Measurements from ENCODE around the gene SPACA9.

SPACA9 gene

DNA sequence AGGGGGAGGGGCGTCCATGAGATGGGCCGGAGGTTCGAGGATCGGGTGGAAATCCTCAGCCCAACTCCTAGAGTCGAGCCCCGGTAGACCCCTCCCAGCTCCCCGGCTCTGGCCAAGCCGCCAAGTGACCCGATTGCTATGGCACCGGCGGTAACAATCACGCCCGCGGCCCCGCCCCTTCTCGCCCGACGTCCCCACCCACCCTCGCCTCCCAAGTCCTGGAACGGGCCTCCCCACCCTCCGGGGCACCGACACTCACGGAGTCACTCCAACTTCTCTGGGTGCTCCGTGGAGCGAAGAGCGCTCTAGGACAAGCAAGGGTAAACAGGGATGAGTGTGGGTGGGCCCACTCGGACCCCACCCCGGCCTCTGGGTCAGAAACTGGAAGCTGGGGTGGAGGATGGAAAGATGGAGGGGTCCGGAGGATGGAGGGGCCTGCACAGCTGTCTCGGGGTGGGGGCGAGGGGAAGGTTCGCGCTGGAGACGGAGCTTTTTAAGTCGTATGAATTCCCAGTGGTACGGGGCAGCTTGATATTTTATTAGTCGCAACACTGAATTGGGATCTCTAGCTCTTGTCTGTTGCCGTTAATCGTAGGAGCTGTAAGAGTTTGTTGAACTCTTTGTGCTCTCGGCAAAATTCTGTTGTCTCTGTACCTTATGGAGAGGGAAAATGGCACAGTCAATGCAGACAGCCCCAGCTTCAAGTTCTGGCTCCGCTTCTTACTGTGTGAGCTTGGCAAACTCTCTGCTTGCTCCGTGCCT, at the start of gene SPACA9:
SPACA9 (plus strand) TSS at position 204 of the 762 bp plus-strand sequence. CDS start 5,050 bp downstream, outside the sequence.
- peak; percentile 78 for DNase-seq (ENCODE audit: low spot score)

DNA sequence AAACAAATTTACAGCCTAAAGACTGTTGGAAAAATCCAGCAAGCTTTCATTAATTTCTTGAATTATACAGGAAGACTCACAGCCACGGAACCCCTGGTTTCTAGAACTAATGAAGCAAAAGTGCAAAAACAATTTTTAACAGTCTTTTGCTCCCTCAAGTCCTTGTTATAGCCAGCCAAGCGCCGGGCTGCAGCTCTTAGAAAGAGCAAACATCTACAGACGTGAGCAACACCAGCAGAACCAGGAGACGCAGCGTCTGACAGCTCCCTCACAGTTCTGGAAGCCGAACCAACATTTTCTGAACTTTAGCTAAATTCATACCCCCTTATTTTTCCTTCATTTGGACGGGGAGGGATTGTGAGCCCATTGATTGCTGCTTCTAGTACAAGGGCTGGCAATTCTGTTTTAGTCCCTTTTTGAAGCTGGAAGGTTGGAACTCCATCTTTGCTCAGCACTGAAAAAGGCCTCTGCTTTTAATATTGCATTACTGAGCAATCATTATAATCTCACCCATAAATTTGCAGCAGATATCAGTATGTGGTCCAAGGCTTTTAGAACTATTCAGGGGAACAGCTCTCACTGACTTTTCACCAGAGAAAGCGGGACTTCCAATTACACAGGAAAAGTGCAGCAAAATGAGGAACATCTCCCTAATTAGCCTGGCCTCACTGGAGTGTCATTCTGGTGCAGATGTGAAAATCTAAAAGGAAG, 46.4 kb upstream of the SPACA9 start:
- DNase-seq (ENCODE audit: low spot score): no peak

DNA sequence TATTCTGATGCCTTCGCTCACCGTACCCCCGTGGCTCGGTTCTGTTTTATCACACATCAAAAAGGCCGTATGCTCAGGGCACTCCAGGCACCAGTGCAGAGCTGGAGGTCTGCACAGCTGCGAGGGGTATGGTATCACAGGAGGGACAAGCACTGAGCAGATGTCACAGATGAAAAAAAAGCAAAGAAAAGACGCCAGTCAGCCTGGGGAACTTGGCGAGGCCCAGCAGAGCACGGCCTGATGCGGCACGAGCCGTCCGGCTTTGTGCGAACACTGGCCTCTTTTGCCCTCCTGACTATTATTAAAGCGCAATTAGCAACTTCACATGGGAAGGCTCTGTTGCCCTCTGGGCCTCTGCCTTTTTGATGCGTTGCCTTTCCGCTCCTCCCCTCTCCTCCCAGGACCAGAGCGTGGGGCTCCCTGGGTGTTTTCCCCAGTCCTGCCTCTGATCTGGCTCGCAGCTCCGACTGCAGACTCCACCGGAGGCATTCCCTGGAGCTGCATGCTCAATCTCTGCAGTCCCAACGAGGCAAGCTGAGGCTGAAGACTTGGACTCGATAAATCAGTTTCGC, 45.1 kb upstream of the SPACA9 start:
- no peak for DNase-seq (ENCODE audit: low spot score)

DNA sequence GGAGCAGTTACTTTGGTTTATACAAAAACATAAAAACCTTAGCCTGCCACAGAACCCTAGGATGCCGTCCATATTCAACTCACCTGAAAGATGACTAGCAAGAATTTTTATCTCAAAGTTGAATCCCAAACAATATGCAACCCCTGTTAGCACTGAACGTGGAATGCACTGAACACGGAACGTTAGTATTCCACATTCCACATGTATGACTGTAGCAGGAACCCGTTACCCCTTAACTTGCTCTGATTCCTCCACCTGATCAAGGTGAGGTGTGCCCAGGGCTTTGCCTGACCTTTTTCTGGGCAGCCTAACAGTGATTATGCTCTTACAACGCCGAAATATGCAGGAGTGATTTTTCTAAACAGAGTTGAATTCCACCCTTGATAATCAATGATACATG, 44.4 kb upstream of the SPACA9 start:
- no peak for DNase-seq (ENCODE audit: low spot score)

DNA sequence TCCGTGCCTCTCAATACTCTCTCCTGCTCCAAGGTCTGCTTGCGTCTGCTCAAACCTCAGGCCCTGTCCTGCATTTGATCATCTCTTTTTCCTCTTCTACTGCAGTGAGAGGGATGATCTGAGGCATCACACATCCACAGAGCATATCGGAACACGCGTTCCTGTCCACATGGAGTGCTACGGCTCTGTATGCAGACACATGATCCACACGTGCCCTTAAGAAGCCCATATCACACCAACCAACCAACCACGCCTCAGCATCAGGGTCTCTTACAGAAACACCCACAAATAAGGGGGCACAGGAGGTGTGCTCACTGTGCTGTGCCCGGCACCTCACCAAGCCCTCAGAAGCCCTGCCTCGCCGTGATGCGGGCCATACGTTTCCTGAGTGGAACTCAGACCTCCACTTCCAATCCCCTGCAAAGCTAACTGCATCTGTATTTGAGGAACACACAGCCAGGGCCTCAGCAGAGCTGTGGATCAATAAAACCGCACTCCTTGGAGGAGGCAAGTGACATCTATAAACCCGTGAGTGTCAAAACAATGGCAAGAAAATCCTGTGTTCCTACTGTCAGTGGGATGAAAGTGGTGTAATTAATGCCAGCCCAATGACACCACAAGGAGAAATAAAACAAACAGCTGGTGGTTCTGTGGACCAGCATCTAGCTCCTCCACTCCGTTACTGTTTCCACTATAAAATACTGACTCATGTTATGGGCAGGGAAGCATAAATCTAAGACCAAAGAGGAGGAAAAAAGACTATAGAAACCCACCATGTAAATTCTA, 41.0 kb upstream of the SPACA9 start:
- no peak for DNase-seq (ENCODE audit: low spot score)

DNA sequence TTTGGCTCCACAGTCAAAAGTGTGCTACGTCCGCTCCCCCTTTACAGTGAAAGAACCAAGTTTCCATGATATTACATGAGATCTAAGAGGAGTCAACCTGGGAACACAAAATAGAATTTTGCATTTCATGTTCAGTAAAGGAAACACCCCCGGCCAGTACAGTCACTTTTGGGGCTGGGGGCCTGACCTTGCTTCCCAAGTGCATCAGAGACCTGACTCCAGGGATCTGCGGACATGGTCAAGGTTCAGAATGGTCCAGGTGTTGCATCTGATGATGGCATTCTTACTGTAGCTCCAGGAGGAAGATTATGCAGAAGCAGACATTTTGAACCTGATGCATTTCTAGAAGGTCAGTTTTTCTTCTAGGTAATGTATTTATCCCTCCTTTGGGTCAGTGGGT, 40.4 kb upstream of the SPACA9 start:
- no peak for DNase-seq (ENCODE audit: low spot score)

DNA sequence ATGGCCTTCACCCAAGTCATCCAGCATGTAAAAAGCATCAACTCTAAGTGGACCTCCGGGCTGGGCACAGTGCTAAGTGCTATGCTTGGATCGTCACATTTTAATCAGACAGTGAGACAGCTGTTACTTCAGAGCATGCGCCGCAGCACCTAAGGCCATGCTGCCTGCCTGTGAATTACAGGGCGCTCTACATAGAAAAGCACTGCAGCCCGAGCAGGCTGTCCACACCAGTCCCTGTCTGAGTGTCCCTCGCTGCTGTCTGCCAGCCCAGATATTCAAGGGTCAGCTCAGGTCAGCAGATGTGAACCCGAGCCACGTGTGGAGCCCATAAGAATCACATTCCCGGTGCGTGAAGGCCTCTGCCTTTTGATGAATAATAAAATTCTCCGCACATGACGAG, 37.7 kb upstream of the SPACA9 start:
- no peak for DNase-seq (ENCODE audit: low spot score)

DNA sequence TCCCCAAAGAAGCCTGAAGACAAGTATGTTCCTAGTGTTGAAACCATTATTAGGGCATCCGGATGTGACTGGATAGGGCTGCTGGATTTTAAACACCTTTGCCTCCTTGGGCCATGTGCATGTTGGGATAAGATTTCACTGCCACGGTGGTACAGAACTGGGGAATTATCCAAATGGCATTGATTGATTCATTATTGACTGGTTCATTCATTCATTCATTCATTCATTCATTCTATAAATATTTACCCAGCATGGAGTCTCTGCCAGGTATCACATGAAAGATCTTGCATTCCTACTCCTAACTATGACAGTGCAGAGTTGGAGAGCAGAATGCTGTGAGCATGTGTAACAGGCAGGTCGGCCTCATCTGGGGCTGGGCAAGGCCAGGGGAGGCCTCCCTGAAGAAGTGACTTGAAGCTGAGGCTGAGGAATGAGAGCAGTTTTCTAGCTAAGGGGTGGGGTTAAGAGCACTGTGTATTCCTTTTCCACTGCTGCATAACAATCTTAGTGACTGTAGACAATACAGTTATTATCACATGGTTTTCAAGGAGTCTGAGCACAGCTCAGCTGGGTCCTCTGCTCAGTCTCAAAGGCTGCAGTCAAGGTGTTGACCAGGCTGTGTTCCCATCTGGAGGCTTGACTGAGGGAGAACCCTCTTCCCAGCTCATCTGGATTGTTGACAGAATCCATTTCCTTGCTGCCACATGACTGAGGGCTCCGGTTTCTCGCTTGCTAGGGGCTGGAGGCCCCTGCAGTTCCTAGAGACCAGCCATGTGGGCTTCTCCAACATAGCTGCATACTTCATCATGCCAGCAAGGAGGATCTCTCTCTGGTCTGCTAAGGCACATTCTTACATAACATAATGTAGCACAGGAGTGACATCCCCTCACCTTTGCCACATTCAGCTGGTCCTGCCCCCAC, 36.3 kb upstream of the SPACA9 start:
- DNase-seq (ENCODE audit: low spot score): no peak

DNA sequence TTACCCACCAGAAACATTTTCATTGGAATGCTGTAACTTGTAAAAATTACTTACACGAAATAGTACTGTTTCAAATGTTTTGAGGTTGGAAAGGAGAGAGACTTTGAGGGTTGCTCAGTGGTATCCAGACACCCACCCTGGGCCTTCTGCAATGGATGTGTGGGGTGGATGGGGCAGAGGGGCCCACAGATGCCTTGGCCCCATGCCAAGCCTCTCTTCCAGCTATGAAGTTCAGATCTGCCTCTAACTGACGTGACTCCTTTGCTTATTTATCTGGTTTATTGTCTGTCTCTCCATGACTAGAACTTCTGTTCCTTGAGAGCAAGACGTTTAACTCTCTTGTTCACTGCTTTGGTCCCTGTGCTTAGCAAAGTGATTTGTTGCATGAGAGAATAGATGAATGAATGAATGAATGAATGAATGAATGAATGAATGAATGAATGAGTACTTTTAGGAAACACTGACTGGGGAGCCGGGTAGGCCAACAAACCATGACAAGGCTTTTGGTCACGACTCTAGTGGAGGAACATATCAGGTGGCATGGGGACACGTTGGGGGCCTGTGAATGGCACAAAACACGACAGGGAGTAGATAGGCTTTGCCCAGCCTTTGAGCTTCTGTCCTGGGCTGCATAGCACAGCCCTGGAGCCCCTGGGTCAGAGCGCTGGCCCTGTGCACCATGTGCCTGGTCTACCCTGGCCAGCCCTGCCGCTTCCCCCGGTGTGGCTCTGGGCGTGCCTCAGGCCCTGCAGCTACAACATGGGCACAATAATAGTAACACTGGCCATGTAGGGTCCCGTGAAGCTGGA, 32.4 kb upstream of the SPACA9 start:
- no peak for DNase-seq (ENCODE audit: low spot score)

DNA sequence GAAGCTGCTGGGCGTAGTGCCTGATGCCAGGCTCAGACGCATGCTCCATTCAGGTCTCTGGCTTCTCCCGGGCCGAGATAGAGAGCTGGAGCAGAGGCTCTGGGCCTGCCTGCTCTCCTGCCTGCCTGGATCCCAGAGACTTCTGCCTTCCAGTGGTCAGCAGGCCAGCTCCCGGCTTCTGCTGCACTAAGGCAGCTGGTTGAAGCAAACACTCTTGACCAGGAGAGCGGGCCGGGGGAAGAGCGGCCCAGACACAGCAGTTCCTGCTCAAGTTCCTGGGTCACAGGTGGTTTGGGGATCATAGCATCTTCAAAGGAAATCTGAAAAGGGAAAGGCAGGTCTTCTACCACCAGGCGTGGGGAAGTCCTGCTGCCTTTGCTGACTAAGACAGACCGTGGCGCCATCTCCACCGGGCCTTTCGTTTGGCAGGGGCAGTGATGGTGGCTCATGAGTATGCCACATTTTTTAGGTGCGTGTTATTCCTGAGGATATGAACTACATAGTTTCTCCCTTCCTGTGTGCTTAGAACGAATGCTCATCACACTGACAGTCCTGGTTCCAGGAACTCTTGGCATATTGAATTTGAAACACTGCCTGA, 31.7 kb upstream of the SPACA9 start:
- no peak for DNase-seq (ENCODE audit: low spot score)

DNA sequence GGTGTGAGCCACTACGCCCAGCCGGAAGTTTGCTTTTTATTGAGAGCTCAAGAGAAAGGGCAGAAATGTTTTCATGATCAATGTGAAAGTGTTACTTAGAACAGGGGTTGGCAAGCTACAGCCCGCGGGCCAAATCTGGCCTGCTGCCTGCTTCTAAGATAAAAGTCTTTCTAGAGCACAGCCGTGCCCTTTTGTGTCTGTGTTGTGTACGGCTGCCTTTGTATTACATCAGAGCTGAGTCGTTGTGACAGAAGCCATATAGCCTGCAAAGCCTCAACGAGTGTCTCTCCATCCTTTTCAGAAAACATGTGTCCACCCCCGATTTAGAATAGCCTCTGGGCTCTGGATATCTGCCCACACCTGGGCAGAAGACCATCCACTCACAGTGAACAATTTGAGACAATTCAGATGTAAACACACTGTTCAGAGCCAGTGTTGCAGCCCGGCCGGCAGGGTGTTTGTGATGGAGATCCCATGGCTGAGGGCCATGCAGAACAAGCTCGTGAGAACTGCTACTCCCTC, 29.5 kb upstream of the SPACA9 start:
- no peak for DNase-seq (ENCODE audit: low spot score)

DNA sequence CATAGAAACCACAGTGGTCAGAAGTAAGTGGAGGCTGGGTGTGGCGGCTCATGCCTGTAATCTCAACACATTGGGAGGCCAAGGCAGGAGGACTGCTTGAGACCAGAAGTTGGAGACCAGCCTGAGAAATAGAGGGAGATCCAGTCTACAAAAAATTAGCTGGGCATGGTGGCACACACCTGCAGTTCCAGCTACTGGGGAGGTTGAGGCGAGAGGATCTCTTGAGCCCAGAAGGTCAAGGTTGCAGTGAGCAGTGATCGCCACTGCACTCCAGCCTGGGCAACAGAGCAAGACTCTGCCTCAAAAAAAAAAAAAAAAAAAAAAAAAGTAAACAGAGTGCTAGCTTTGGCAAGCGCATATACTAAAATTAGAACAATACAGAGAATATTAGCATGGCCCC, 25.2 kb upstream of the SPACA9 start:
- DNase-seq (ENCODE audit: low spot score): no peak

DNA sequence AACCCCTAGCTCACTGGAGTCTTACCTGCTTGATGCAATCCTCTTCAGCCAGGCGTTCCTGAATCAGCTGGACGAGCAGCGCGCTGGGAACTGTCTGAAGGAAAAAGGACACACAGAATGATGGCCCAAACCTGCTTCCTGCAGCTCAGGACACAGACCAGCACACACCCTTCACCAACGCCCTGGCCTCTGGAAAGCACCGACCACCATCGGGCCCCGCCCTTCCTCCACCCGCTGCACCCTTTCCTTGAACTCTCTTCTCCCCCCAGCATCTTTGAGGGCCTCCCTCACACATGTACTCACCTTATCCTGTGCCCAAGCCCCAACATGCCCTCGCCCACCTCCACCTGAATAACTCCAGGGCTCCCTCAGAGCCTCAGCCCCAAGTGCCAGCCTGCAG, 23.9 kb upstream of the SPACA9 start:
- no peak for DNase-seq (ENCODE audit: low spot score)

DNA sequence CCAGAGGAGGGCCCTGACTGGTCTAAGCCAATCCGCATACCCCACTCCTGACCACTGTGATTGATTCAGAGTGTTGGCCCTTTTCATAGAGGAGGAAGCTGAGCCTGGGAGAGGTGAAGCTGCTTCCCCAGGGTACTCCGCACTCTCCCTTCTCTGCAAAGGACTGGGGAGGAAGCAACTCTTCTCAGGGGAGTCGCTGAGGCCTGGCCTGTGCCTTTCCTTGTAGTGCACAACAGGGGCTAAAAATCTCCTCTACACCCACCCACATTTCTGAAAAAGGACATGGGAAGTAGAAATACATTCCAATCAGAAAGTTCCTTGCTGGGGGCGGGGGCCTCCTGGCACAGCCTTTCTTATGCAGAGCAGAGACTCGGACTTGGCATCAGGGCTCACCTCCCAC, 22.8 kb upstream of the SPACA9 start:
- DNase-seq (ENCODE audit: low spot score): no peak

DNA sequence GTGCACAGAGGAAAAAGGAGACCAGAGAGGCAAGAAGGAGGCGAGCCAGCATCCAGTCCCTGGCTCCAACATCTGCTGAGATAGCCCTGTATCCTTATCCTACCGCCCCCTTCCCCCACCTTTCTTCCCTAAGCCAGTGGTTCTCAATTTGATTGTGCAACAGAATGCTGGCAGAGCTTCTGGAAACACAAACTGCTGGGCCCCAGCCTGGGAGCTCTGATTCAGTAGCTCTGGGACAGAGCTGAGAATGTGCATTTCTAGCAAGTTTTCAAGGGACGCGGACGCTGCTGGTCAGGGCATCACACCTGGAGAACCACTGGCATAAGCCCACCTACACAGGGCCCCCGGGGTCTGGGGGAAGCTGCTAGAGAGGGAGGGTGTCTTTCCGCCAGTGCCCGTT, 21.7 kb upstream of the SPACA9 start:
- DNase-seq (ENCODE audit: low spot score): no peak

DNA sequence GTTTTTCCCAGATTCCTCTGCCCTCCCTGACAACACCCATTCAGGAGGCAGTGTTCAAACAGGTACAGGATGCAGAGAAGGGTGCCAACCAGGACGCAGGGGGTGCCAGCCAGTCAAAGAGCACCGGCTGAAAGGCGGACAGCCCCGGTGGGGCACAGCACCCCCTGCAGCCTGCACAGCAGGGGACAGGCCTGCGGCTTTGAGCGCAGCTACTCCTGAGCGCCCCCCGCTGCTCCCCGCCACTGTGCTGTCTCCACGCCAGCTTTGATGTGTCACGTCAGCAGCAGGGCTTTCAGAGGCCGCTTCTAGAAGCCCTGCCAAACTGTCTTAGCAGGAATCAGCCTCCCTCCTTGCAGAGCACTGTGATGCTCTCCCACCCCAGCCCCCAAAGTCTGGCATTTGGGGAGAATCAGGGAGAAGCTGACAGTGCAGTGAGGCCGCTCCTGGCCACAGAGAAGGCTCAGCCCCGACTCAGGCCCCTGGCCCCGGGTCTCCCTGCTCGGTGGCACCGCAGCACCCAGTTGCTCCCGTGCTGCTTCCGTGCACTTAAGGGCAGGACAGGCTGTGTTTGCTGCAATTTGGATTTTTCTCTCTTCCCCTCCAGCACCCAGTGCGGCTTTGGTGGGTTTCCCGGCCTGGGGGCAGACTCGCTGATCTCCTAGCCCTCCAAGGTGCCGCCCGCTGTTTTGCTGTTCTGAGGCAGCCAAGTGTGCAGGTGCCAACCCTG, 20.9 kb upstream of the SPACA9 start:
- peak; percentile 58 for DNase-seq (ENCODE audit: low spot score)

DNA sequence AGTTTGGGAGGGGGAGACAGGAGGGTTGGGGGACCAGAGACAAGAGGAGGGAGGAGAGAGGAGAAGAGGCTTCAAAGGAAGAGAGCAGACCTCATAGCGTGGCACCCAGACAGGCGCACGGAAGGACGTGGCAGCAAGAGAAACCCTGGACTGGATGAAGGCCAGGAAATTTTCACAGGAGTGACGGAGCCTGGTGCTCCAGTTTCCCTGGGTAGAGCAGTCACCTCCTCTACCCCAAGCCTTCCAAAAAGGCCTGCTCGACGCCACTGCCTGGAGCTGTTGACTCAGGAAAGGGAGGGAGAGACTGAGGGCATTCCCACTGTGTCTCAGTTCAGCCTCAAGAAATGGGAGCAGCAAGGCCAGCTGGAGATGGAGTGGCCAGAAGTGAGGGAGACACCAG, 19.9 kb upstream of the SPACA9 start:
- no peak for DNase-seq (ENCODE audit: low spot score)

DNA sequence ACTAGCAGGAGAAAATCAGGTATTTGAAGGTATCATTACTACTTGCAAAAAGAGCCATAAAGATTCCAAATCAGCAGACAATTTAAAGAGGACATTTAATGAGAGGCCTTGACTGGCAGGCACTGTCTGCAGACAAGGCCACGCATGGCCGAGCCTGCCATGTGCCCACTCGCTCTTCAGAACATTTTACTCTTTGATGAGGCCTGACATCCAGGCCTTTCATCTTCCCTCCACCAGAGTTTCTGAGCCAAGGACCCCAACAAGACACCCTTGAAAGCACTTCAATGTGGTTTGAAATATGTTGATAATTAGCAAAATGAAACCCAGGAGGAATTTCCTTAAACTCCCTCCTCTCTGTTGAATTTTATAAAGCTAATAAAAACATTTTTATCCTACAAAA, 17.0 kb upstream of the SPACA9 start:
- no peak for DNase-seq (ENCODE audit: low spot score)

DNA sequence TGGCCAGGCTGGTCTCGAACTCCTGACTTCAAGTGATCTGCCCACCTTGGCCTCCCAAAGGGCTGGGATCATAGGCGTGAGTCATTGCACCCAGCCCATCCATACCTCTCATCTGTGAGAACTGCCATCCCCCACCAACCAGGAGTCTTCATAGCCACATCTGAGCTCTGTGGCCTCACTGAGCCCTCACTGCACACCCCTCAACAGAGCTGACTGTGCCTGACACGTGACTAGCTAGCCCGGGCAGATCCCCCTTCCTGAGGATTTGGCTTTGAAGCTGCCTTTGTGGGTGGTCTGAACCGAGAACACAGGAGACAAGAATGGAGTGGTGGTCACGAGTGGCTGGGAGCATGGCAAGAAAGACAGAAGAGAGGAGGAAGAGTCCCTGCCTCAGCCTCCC, 16.2 kb upstream of the SPACA9 start:
- DNase-seq (ENCODE audit: low spot score): no peak

Data from ecto neural progenitor cell (in vitro differentiated cells).